ENCODE data around the gene MED28. TPM values are rescaled to one million over a fixed set of nuclear protein-coding genes. Genes with fewer than 3 reads are reported as not detected.

Gene MED28
- total RNA-seq, 1 donor from 2014 or later: 92.5 TPM

GRCh38 chr4:17633600-17633999 lies 19.2 kb downstream of the MED28 start:
- H3K27me3 Mint-ChIP-seq: no peaks in the 10 kb centered on the region
- H3K4me1 Mint-ChIP-seq (ENCODE audit: unreplicated experiment): no peaks in the 10 kb centered on the region
- no peak overlapping the region for H3K27ac Mint-ChIP-seq
- TF ChIP-seq CTCF (conservative IDR thresholded peaks at IDR 0.05): no peak
- H3K9me3 Mint-ChIP-seq: no peaks in the 10 kb centered on the region
- H3K4me3 Mint-ChIP-seq: no peak overlapping the region
- peaks cover 18% of the 10 kb centered on the region for H3K36me3 Mint-ChIP-seq
- no peak for DNase-seq (ENCODE audit: extremely low spot score, unreplicated experiment)

GRCh38 chr4:17635056-17635455 lies 20.6 kb downstream of the MED28 start:
- Mint-ChIP-seq H3K27ac (no peak overlapping the region), H3K36me3 (peaks cover 9% of the 10 kb centered on the region), H3K4me3 (no peak overlapping the region), H3K4me1 (ENCODE audit: unreplicated experiment) (no peaks in the 10 kb centered on the region), H3K27me3 (no peaks in the 10 kb centered on the region), H3K9me3 (no peaks in the 10 kb centered on the region)
- DNase-seq (ENCODE audit: extremely low spot score, unreplicated experiment): no peak
- no peak for TF ChIP-seq CTCF (conservative IDR thresholded peaks at IDR 0.05)

GRCh38 chr4:17636341-17636695 lies 21.9 kb downstream of the MED28 start:
- no peak for DNase-seq (ENCODE audit: extremely low spot score, unreplicated experiment)
- H3K27ac Mint-ChIP-seq: no peak overlapping the region
- no peaks in the 10 kb centered on the region for H3K9me3 Mint-ChIP-seq
- H3K4me3 Mint-ChIP-seq: no peak overlapping the region
- H3K36me3 Mint-ChIP-seq: peaks cover 9% of the 10 kb centered on the region
- TF ChIP-seq CTCF (conservative IDR thresholded peaks at IDR 0.05): no peak
- no peaks in the 10 kb centered on the region for H3K27me3 Mint-ChIP-seq
- no peaks in the 10 kb centered on the region for H3K4me1 Mint-ChIP-seq (ENCODE audit: unreplicated experiment)

- DNase-seq (ENCODE audit: extremely low spot score, unreplicated experiment): peak; percentile 77
- Mint-ChIP-seq H3K36me3 (peaks cover 9% of the 10 kb centered on the region), H3K9me3 (no peaks in the 10 kb centered on the region), H3K27ac (no peak overlapping the region), H3K27me3 (no peaks in the 10 kb centered on the region), H3K4me1 (ENCODE audit: unreplicated experiment) (no peaks in the 10 kb centered on the region), H3K4me3 (no peak overlapping the region)
- peak; percentile 96 for TF ChIP-seq CTCF (conservative IDR thresholded peaks at IDR 0.05)
Measured at GRCh38 chr4:17636696-17637622, 22.5 kb downstream of the MED28 start.

- Mint-ChIP-seq H3K9me3 (peaks cover 6% of the 10 kb centered on the region), H3K27me3 (no peaks in the 10 kb centered on the region), H3K27ac (no peak overlapping the region), H3K4me1 (ENCODE audit: unreplicated experiment) (no peaks in the 10 kb centered on the region), H3K4me3 (no peak overlapping the region), H3K36me3 (peaks cover 14% of the 10 kb centered on the region)
- TF ChIP-seq CTCF (conservative IDR thresholded peaks at IDR 0.05): no peak
- no peak for DNase-seq (ENCODE audit: extremely low spot score, unreplicated experiment)
Measured at GRCh38 chr4:17639136-17639535, 24.7 kb downstream of the MED28 start.

All from type B pancreatic cell (in vitro differentiated cells).